Suprapubic skin (tissue), 4 donors: ENCODE measurements around the gene GALNT9.

ENCODE experiments used
- EP300 ChIP-seq: sonication (generic); formaldehyde crosslinking; IDR thresholded peaks from one replicate; pipeline ENCODE4 v1.6.1; 2017; ENCODE audit warnings: antibody characterized with exemption
- POLR2A ChIP-seq, 2 donors: fragments of 450-650 bp; IDR thresholded peaks; one replicate each; pipeline ENCODE4 v1.6.1; 2017; ENCODE audit warnings: antibody characterized with exemption in 2 of 2, mild to moderate bottlenecking in 2 of 2, moderate library complexity in 2 of 2
- POLR2AphosphoS5 ChIP-seq, 3 donors: sonication (generic); formaldehyde crosslinking; IDR thresholded peaks; one replicate each; pipeline ENCODE4 v1.6.1; 2017; ENCODE audit warnings: antibody characterized with exemption in 3 of 3
- TF ChIP-seq, protein P1 (sequence below), 2 donors: fragments of 200-600 bp in 1 of 2; fragments of 450-650 bp in 1 of 2; sonication (generic) in 1 of 2; IDR thresholded peaks; one replicate each; pipeline ENCODE4 v1.5.1; 2016 to 2019; ENCODE audit warnings: antibody characterized with exemption in 2 of 2, mild to moderate bottlenecking in 1 of 2, moderate library complexity in 1 of 2

DNA sequence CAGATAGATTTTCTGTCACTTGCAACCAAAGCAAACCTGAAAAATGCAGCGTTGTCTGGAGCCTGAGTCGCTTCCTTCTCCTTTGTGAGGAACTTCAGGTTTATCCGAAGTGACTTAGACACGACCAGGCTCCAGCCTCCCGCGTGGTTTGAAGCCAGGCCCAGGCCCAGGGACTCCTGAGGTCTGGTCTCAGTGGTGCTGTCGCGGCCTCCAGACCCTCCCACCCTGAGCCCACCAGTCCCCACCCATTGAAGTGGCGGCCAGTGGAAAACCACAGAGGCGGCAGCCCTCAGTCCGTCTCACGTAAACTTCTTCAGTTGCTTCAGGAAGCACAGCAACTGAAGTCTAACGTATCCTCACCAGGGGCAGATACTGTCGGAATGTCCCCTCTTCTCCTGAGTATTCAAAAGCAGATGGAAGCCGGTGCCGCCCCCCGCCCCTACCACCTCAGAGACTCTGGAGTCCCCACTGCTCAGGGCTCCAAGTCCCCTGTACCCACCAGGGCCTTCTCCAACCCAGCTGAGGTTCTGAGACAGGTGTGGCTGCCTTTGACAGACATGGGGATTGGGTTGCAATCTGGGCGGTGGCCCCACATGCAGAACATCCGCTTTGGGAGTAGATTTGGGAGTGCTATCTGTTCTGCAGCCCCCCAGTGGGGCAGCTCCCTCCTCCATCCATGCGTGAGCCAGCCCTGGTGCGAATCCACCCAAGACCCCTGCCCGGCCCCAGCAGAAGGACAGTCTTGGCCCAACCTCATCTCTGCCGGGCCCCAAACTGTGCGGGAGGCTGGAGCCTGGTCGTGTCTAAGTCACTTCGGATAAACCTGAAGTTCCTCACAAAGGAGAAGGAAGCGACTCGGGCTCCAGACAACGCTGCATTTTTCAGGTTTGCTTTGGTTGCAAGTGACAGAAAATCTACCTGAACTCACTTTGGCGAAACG lies 26.6 kb upstream of the GALNT9 start:
- no peak for TF ChIP-seq POLR2A (IDR thresholded peaks at IDR 0.05)
- TF ChIP-seq, protein P1, sequence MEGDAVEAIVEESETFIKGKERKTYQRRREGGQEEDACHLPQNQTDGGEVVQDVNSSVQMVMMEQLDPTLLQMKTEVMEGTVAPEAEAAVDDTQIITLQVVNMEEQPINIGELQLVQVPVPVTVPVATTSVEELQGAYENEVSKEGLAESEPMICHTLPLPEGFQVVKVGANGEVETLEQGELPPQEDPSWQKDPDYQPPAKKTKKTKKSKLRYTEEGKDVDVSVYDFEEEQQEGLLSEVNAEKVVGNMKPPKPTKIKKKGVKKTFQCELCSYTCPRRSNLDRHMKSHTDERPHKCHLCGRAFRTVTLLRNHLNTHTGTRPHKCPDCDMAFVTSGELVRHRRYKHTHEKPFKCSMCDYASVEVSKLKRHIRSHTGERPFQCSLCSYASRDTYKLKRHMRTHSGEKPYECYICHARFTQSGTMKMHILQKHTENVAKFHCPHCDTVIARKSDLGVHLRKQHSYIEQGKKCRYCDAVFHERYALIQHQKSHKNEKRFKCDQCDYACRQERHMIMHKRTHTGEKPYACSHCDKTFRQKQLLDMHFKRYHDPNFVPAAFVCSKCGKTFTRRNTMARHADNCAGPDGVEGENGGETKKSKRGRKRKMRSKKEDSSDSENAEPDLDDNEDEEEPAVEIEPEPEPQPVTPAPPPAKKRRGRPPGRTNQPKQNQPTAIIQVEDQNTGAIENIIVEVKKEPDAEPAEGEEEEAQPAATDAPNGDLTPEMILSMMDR (IDR thresholded peaks at IDR 0.05) = no peak
- TF ChIP-seq POLR2AphosphoS5 (IDR thresholded peaks at IDR 0.05) = no peak
- TF ChIP-seq EP300 = no peak
